ENCODE results near the gene RAPGEF4. TPM values are rescaled to one million over a fixed set of nuclear protein-coding genes. Genes with fewer than 3 reads are reported as not detected.
A peak's percentile ranks its signal among the peaks of the same experiment; 100 is the strongest.
"Not testable (repeated sequence)": the region's sequence is repeated elsewhere in the genome, so short reads cannot be mapped to it uniquely, and the experiment has no call there.

The RAPGEF4 gene
- total and polyA plus RNA-seq, 7 donors, result 0.23 to 7.6 (median 4.2) TPM

- DNase-seq, result no peak
- TF ChIP-seq CTCF (IDR thresholded peaks at IDR 0.05) (no peak), POLR2A (IDR thresholded peaks at IDR 0.05) (no peak), EP300 (IDR thresholded peaks at IDR 0.05) (no peak)
- peaks cover 0 to 32% (median 28%) of the 10 kb centered on the region in 4 donors for H3K4me1 ChIP-seq
- no peaks in the 10 kb centered on the region for H3K9me3 ChIP-seq
- no peaks in the 10 kb centered on the region for H3K36me3 ChIP-seq
- H3K27ac ChIP-seq, result no peak overlapping the region
- no peaks in the 10 kb centered on the region for H3K27me3 ChIP-seq
- WGBS, 2 donors, result 89 to 94% methylated on average over 4 of the region's 4 CpGs
- intact Hi-C loops (cut with DNase I), result no loop called here
- H3K4me3 ChIP-seq, result no peak overlapping the region
Observed at GRCh38 chr2:173032032-173032431, 296.4 kb downstream of the RAPGEF4 start.

GRCh38 chr2:173033084-173033483 lies 297.4 kb downstream of the RAPGEF4 start:
- Histone ChIP-seq H3K27ac (no peak overlapping the region), H3K9me3 (no peaks in the 10 kb centered on the region), H3K4me3 (no peak overlapping the region), H3K36me3 (no peaks in the 10 kb centered on the region), H3K4me1 (peaks cover 0 to 33% (median 28%) of the 10 kb centered on the region in 4 donors), H3K27me3 (no peaks in the 10 kb centered on the region)
- TF ChIP-seq POLR2AphosphoS5 (IDR thresholded peaks at IDR 0.05), result no peak
- no peak for TF ChIP-seq CTCF (IDR thresholded peaks at IDR 0.05)
- TF ChIP-seq EP300 (IDR thresholded peaks at IDR 0.05), result no peak
- no peak for TF ChIP-seq POLR2A (IDR thresholded peaks at IDR 0.05)
- 96 to 98% methylated on average over 3 of the region's 3 CpGs for WGBS, 2 donors
- intact Hi-C loops (cut with DNase I), result no loop called here
- DNase-seq, result no peak

GRCh38 chr2:173034143-173034542 lies 298.5 kb downstream of the RAPGEF4 start:
- no peak overlapping the region for H3K27ac ChIP-seq
- no peaks in the 10 kb centered on the region for H3K27me3 ChIP-seq
- no peak for TF ChIP-seq EP300 (IDR thresholded peaks at IDR 0.05)
- 74 to 79% methylated on average over 7 of the region's 7 CpGs for WGBS, 2 donors
- intact Hi-C loops (cut with DNase I), result no loop called here
- H3K36me3 ChIP-seq, result no peaks in the 10 kb centered on the region
- no peaks in the 10 kb centered on the region for H3K9me3 ChIP-seq
- H3K4me3 ChIP-seq, result no peak overlapping the region
- DNase-seq, result no peak
- peaks cover 0 to 24% (median 19%) of the 10 kb centered on the region in 4 donors for H3K4me1 ChIP-seq

GRCh38 chr2:173037245-173038120 lies 301.8 kb downstream of the RAPGEF4 start:
- H3K4me3 ChIP-seq, result no peak overlapping the region

GRCh38 chr2:173038257-173038656 lies 302.6 kb downstream of the RAPGEF4 start:
- H3K9me3 ChIP-seq; DNase-seq; H3K36me3 ChIP-seq; intact Hi-C loops (cut with DNase I); H3K27me3 ChIP-seq; H3K4me3 ChIP-seq: not testable (repeated sequence)
- Histone ChIP-seq H3K4me1 (peaks cover 0 to 49% (median 32%) of the 10 kb centered on the region in 4 donors), H3K27ac (peak overlapping the region in 2 of 4 donors; percentile 67 to 72)
- WGBS, 2 donors, result 59 to 78% methylated on average over 2 of the region's 2 CpGs

More at GRCh38 chr2:173037245-173038120, 301.8 kb downstream of the RAPGEF4 start:
- Histone ChIP-seq H3K27ac (peak overlapping the region in 3 of 4 donors; percentile 41 to 72 (median 67)), H3K36me3 (no peaks in the 10 kb centered on the region), H3K9me3 (no peaks in the 10 kb centered on the region), H3K4me1 (peaks cover 0 to 42% (median 31%) of the 10 kb centered on the region in 4 donors), H3K27me3 (no peaks in the 10 kb centered on the region)
- TF ChIP-seq EP300 (IDR thresholded peaks at IDR 0.05) (no peak), POLR2AphosphoS5 (IDR thresholded peaks at IDR 0.05) (no peak), CTCF (IDR thresholded peaks at IDR 0.05) (no peak), POLR2A (IDR thresholded peaks at IDR 0.05) (no peak)
- intact Hi-C loops (cut with DNase I), result no loop called here
- WGBS, 2 donors, result 25 to 73% methylated on average over 12 of the region's 12 CpGs
- DNase-seq, result no peak

Data from sigmoid colon (tissue), 7 donors.